Thoracic aorta (tissue), 2 donors: ENCODE measurements around the gene MED26. TPM values are rescaled to one million over a fixed set of nuclear protein-coding genes. Genes with fewer than 3 reads are reported as not detected.

Experiments
- ATAC-seq: fragments of 150-250 bp; one replicate; pipeline ENCODE4 v1.8.0; 2017; ENCODE audit warnings: low read depth; ENCODE audit not compliant: insufficient number of reproducible peaks, low FRiP score
- DNase-seq: peaks from one replicate; pipeline ENCODE4 v3.0.0-alpha.2; 2020; ENCODE audit warnings: low spot score
- H3K27ac ChIP-seq, 2 donors: fragments of 200-600 bp; sonication (generic); 1 replicate in 1 of 2; 2 replicates in 1 of 2; pipeline ENCODE4 v1.5.1; 2016; ENCODE audit warnings: mild to moderate bottlenecking in 2 of 2, moderate library complexity in 2 of 2
- H3K27me3 ChIP-seq: fragments of 200-600 bp; sonication (generic); replicated peaks from 2 replicates; pipeline ENCODE4 v1.6.0; 2016; ENCODE audit warnings: mild to moderate bottlenecking; ENCODE audit not compliant: insufficient read depth
- H3K36me3 ChIP-seq: fragments of 200-600 bp; sonication (generic); one replicate; pipeline ENCODE4 v1.5.1; 2016
- H3K4me1 ChIP-seq, 2 donors: fragments of 200-600 bp; sonication (generic); 1 replicate in 1 of 2; 2 replicates in 1 of 2; pipeline versions ENCODE4 v1.5.1 to v1.6.0; 2016; ENCODE audit warnings: low read depth in 2 of 2, mild to moderate bottlenecking in 1 of 2; ENCODE audit not compliant: control insufficient read depth in 1 of 2
- H3K4me3 ChIP-seq: fragments of 200-600 bp; sonication (generic); 2 replicates; pipeline ENCODE4 v1.5.1; 2016; ENCODE audit warnings: mild to moderate bottlenecking
- H3K9me3 ChIP-seq: fragments of 200-600 bp; sonication (generic); 2 replicates; pipeline ENCODE4 v1.5.1; 2016
- total RNA-seq, 2 donors: library from RNA; depleted of rRNA; stranded (reverse); fragments of >200 nt; gene quantifications; one replicate each; pipeline versions ENCODE4 v1.1.0 to v1.2.3, GENCODE V29; 2016
- TF ChIP-seq, protein P1 (sequence below): fragments of 200-600 bp; sonication (generic); IDR thresholded peaks from one replicate; pipeline ENCODE4 v1.5.1; 2019; ENCODE audit warnings: antibody characterized with exemption

Gene MED26
- total RNA-seq, 2 donors from 2014 or later, result 9.6 to 14.2 TPM

DNA sequence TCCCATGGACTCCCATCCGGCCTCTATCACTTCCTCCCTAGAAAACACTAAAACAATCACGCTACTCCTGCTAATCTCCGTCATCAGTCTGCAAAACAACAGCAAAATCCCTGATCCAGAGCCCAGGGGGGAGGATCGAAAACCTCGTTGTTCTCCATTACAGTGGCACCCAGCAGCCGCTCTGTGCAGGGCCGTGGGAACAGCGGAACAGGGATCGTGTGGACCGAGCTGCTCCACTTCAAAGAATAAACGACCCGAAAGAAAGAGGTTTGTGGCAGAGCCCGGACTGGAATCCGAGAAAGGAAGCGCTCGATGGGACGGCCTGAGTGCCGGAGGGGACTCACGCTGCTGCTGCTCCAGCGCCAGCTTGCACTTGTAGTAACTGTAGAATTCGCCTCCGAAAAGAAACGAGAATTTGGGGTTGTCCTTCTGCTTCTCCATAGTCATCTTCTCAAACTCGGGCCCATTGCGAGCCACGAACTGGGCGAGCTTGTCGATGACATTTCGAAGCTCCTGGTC is 86.4 kb downstream of the MED26 start:
- peaks cover 22 to 45% of the 10 kb centered on the region in 2 donors for H3K4me1 ChIP-seq
- peak overlapping the region; percentile 65 to 70 for H3K27ac ChIP-seq
- no peaks in the 10 kb centered on the region for H3K27me3 ChIP-seq
- H3K9me3 ChIP-seq, result no peaks in the 10 kb centered on the region
- TF ChIP-seq, protein P1, sequence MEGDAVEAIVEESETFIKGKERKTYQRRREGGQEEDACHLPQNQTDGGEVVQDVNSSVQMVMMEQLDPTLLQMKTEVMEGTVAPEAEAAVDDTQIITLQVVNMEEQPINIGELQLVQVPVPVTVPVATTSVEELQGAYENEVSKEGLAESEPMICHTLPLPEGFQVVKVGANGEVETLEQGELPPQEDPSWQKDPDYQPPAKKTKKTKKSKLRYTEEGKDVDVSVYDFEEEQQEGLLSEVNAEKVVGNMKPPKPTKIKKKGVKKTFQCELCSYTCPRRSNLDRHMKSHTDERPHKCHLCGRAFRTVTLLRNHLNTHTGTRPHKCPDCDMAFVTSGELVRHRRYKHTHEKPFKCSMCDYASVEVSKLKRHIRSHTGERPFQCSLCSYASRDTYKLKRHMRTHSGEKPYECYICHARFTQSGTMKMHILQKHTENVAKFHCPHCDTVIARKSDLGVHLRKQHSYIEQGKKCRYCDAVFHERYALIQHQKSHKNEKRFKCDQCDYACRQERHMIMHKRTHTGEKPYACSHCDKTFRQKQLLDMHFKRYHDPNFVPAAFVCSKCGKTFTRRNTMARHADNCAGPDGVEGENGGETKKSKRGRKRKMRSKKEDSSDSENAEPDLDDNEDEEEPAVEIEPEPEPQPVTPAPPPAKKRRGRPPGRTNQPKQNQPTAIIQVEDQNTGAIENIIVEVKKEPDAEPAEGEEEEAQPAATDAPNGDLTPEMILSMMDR, result no peak
- DNase-seq (no peak), ATAC-seq (no peak)
- H3K4me3 ChIP-seq, result peak overlapping the region; percentile 94
- peaks cover 9% of the 10 kb centered on the region for H3K36me3 ChIP-seq

DNA sequence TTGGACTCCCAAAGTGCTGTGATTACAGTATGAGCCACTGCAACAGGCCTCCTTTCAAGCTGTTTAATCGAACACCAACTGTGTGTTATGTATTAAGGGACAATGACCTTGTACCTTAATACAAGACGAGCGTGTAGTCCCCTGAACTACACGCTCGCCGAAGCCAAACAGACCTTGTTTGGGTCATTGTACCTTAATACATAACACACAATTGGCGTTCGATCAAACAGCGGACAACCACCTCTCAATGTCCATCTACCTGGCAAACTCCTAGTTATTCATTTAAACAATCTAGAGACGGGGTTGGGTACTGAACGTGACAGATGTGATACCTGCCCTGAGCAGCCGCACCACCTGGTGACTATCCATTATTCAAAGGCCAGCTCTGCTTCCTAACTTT is 87.1 kb downstream of the MED26 start:
- ATAC-seq (no peak), DNase-seq (no peak)
- TF ChIP-seq, protein P1, result no peak
- Histone ChIP-seq H3K4me3 (peak overlapping the region; percentile 94), H3K4me1 (peaks cover 22 to 45% of the 10 kb centered on the region in 2 donors), H3K36me3 (peaks cover 16% of the 10 kb centered on the region), H3K9me3 (no peaks in the 10 kb centered on the region), H3K27me3 (no peaks in the 10 kb centered on the region), H3K27ac (no peak overlapping the region)

DNA sequence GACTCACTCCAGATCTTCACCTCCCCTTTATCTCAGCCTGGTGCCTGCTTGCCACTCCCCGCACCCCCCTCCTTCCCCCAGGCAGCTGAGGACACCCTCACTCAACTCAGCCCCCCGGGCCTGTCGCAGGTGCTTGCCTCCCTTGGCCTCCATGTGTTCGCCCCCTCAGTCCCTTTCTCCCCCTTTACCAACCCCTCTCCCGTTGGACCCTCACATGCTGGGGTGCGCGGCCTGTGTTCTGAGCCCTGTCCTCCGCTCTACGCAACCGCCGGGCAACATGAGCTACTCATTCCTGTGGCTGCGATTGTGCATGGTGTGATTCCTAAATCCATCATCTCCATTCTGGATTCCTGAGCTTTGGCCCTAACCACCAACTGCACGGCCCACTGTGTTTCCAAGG is 90.9 kb downstream of the MED26 start:
- no peak for ATAC-seq
- Histone ChIP-seq H3K4me1 (peaks cover 14 to 32% of the 10 kb centered on the region in 2 donors), H3K36me3 (peaks cover 53% of the 10 kb centered on the region), H3K27ac (no peak overlapping the region), H3K4me3 (no peak overlapping the region), H3K9me3 (no peaks in the 10 kb centered on the region), H3K27me3 (no peaks in the 10 kb centered on the region)
- no peak for DNase-seq
- TF ChIP-seq, protein P1, result no peak

- DNase-seq, result no peak
- Histone ChIP-seq H3K9me3 (no peaks in the 10 kb centered on the region), H3K4me1 (peaks cover 10 to 25% of the 10 kb centered on the region in 2 donors), H3K36me3 (peaks cover 62% of the 10 kb centered on the region), H3K4me3 (no peak overlapping the region), H3K27ac (no peak overlapping the region), H3K27me3 (no peaks in the 10 kb centered on the region)
- ATAC-seq, result no peak
- TF ChIP-seq, protein P1, result no peak
These were observed 91.9 kb downstream of the MED26 start for GRCh38 chr19:16536130-16536529.

DNA sequence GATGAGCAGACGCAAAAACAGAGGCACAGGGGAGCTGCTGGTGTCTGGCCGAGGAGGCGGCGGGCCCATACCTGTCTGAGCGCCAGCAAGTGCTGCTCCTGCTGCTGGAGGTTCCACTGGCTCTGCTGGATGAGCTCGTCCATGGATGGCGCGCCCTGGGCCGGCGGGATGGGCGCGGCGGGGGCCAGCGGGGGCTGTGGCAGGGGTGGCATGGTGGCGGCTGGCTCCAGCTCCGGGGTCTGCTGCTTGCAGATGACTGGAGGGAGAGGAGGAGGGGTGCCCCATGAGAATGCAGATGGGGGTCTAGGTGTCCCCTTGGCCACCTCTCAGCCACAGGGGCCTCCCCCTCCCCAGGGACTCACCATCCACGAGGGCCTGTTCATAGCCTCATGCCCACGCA is 92.6 kb downstream of the MED26 start:
- Histone ChIP-seq H3K4me1 (peaks cover 4 to 18% of the 10 kb centered on the region in 2 donors), H3K4me3 (no peak overlapping the region), H3K27me3 (no peaks in the 10 kb centered on the region), H3K27ac (no peak overlapping the region), H3K36me3 (peaks cover 70% of the 10 kb centered on the region), H3K9me3 (no peaks in the 10 kb centered on the region)
- no peak for ATAC-seq
- no peak for DNase-seq
- TF ChIP-seq, protein P1, result no peak
